ENCODE measurements around the gene EEF1B2. TPM values are rescaled to one million over a fixed set of nuclear protein-coding genes. Genes with fewer than 3 reads are reported as not detected.

The EEF1B2 gene
- total and polyA plus RNA-seq, 2 of the 13 experiments (the other 11 are each of a cell fraction or from before 2014, with no cell fraction given), result 1,284 to 1,731 TPM

GRCh38 chr2:206160807-206161179, 1.1 kb downstream of the EEF1B2 start:
- ChIA-PET POLR2A (interaction anchor here (2.2 to 4.3 kb wide), 2 partner anchors 74 to 77 kb away, joined by 20 to 32 read pairs; partner anchors contain the start of gene INO80D), CTCF (ENCODE audit: low intra/inter-chr PET ratio, low total read pairs) (no interaction called here)
- peak overlapping the region; percentile 97 for H3K9ac ChIP-seq (ENCODE audit: insufficient read depth, low read depth, low read length)
- H3K9me3 ChIP-seq (ENCODE audit: low read length), result no peaks in the 10 kb centered on the region
- no peak overlapping the region for H2AFZ ChIP-seq (ENCODE audit: low read length)
- peak overlapping the region; percentile 87 to 90 (median 87) for H3K4me3 ChIP-seq (replicated peaks in 1 of 3; ENCODE audit: insufficient read depth in 1 of 3, low read depth in 2 of 3, low read length in 3 of 3)
- H4K20me1 ChIP-seq (ENCODE audit: insufficient read depth, low read length), result peaks cover 24% of the 10 kb centered on the region
- peak overlapping the region; percentile 85 for H3K4me2 ChIP-seq (ENCODE audit: low read depth, low read length)
- H3K27ac ChIP-seq (ENCODE audit: extremely low read length, insufficient read depth, low read length), result peak overlapping the region; percentile 80
- FAIRE-seq, result no peak
- in situ Hi-C loops (cut with HindIII; ENCODE audit: extremely low pct_ligation_motif_present, low pct_unique_long_range_greater_than_20kb), result no loop called here
- BruUV-seq (replicated peaks), result no TSS peak
- H3K27me3 ChIP-seq (ENCODE audit: control insufficient read depth in 1 of 2, insufficient read depth in 2 of 2, low read length in 2 of 2), result no peaks in the 10 kb centered on the region; a peak in 1 of 5 replicates
- ATAC-seq, result no peak
- intact Hi-C loops (cut with micrococcal nuclease; ENCODE audit: unreplicated experiment), result loop anchor here (10.0 kb wide), 1 partner anchor 394 kb away; no protein-coding TSS in a partner anchor
- peaks cover 60% of the 10 kb centered on the region for H3K79me2 ChIP-seq (ENCODE audit: insufficient read depth, low read length)
- WGBS (ENCODE audit: low lambda C conversion rate), result 23% methylated on average over 2 of the region's 2 CpGs
- H3K4me1 ChIP-seq (ENCODE audit: insufficient read depth, low read length), result peaks cover 51% of the 10 kb centered on the region
- H3K36me3 ChIP-seq (replicated peaks in 1 of 2; ENCODE audit: control insufficient read depth in 1 of 2, insufficient read depth in 2 of 2, low read length in 2 of 2), result peaks cover 9 to 34% of the 10 kb centered on the region in 2 experiments; a peak in 4 of 5 replicates
- peak; percentile 57 for DNase-seq (ENCODE audit: low spot score)
- TF ChIP-seq SOX13 (IDR thresholded peaks at IDR 0.05), result no peak
- TF ChIP-seq SOX13 (CRISPR knock-in tag; conservative IDR thresholded peaks at IDR 0.05 in 1 of 2, IDR thresholded peaks at IDR 0.05 in 1 of 2), result no peak
- no peak for TF ChIP-seq JUND (CRISPR knock-in tag; IDR thresholded peaks at IDR 0.05)
- TF ChIP-seq TBX3 (IDR thresholded peaks at IDR 0.05; ENCODE audit: borderline replicate concordance), result no peak
- no peak for TF ChIP-seq ZFP36L2 (CRISPR knock-in tag; IDR thresholded peaks at IDR 0.05)
- 0 out of 2 replicates have a peak, but pooled peaks have one; percentile 36 for TF ChIP-seq ZMYM3 (CRISPR knock-in tag; IDR thresholded peaks at IDR 0.05)
- no peak for TF ChIP-seq ZNF687 (CRISPR knock-in tag; IDR thresholded peaks at IDR 0.05)
- no peak for TF ChIP-seq HOXA5 (CRISPR knock-in tag; IDR thresholded peaks at IDR 0.05)
- TF ChIP-seq ZNF10 (CRISPR knock-in tag; IDR thresholded peaks at IDR 0.05; ENCODE audit: borderline replicate concordance, low read depth), result no peak
- no peak for TF ChIP-seq HNF1A (IDR thresholded peaks at IDR 0.05; ENCODE audit: low read depth)
- TF ChIP-seq HNF1A (CRISPR knock-in tag; IDR thresholded peaks at IDR 0.05; ENCODE audit: borderline replicate concordance), result no peak
- TF ChIP-seq MAZ (IDR thresholded peaks at IDR 0.05; ENCODE audit: borderline replicate concordance, low read depth, low read length), result peak; percentile 29; the same call in 1 of the 2 replicates
- TF ChIP-seq MAZ (CRISPR knock-in tag; IDR thresholded peaks at IDR 0.05; ENCODE audit: low read depth), result no peak
- peak; percentile 84 for TF ChIP-seq PATZ1 (CRISPR knock-in tag; IDR thresholded peaks at IDR 0.05)
